Measurements from ENCODE around the gene TSPEAR.

The TSPEAR gene

DNA sequence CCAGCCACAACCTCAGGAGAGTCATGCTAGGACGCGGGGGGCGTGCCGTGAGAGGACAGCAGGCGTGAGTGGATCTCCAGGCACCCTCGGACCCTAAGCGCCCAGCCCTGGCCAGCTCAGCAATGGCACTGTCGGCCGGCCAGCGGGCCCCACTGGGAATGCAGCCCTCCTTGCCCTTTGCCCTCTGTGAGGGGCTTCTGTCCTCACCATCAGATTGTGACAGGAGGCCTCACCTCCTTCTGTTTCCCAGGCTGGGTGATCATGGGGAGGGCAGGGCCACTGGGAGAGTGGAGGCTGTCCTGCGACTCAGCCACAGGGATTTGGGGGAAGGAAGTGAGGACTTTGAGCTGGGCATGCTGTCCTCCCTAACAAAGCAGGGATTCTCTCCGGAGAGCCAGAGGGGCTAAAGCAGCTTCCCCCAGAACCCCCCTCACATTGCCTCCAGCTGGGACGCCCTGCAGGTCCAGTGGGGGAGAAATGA, 262.7 kb downstream of the TSPEAR start:
- no peak overlapping the region for H3K4me3 ChIP-seq (ENCODE audit: low read depth, low read length)
- TF ChIP-seq, protein P1, sequence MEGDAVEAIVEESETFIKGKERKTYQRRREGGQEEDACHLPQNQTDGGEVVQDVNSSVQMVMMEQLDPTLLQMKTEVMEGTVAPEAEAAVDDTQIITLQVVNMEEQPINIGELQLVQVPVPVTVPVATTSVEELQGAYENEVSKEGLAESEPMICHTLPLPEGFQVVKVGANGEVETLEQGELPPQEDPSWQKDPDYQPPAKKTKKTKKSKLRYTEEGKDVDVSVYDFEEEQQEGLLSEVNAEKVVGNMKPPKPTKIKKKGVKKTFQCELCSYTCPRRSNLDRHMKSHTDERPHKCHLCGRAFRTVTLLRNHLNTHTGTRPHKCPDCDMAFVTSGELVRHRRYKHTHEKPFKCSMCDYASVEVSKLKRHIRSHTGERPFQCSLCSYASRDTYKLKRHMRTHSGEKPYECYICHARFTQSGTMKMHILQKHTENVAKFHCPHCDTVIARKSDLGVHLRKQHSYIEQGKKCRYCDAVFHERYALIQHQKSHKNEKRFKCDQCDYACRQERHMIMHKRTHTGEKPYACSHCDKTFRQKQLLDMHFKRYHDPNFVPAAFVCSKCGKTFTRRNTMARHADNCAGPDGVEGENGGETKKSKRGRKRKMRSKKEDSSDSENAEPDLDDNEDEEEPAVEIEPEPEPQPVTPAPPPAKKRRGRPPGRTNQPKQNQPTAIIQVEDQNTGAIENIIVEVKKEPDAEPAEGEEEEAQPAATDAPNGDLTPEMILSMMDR (IDR thresholded peaks at IDR 0.05; ENCODE audit: control insufficient read depth, extremely low read depth, insufficient read depth): no peak
- DNase-seq (ENCODE audit: low read depth): no peak

All from LNCaP clone FGC (cell line).